Urinary bladder (tissue), 4 donors: ENCODE results near the gene TRMT2A. TPM values are rescaled to one million over a fixed set of nuclear protein-coding genes. Genes with fewer than 3 reads are reported as not detected.
"Not testable (repeated sequence)": the region's sequence is repeated elsewhere in the genome, so short reads cannot be mapped to it uniquely, and the experiment has no call there.

Experiments used
- DNase-seq: peaks from one replicate; pipeline ENCODE4 v3.0.0-alpha.2; 2015; ENCODE audit errors: extremely low spot score
- H3K27ac ChIP-seq: one replicate; pipeline ENCODE4 v1.5.1; 2013; ENCODE audit warnings: low read depth, mild to moderate bottlenecking, moderate library complexity
- H3K36me3 ChIP-seq: one replicate; pipeline ENCODE4 v1.6.1; 2013; ENCODE audit warnings: mild to moderate bottlenecking, moderate library complexity; ENCODE audit not compliant: insufficient read depth
- H3K4me1 ChIP-seq: one replicate; pipeline ENCODE4 v1.6.1; 2013; ENCODE audit warnings: mild to moderate bottlenecking, moderate library complexity; ENCODE audit not compliant: insufficient read depth
- H3K4me3 ChIP-seq: one replicate; pipeline ENCODE4 v1.5.1; 2013; ENCODE audit warnings: low read depth, low read length
- WGBS: extraction: QIAGEN DNeasy Blood & Tissue Kit; methylation state at CpG from one replicate; pipeline ENCODE4 v1.1.7; 2013; 5-methylcytosine and 5-hydroxymethylcytosine counted together
- polyA plus RNA-seq: library from polyadenylated mRNA; stranded (reverse); fragments of 200-250 nt; gene quantifications from one replicate; pipeline ENCODE4 v1.2.3, GENCODE V29; 2013
- total RNA-seq: library from RNA; depleted of rRNA; stranded (reverse); fragments of >200 nt; gene quantifications from one replicate; pipeline ENCODE4 v1.2.3, GENCODE V29; 2014
- donor health status: healthy with polysubstance abuse.
- donor health status: healthy.

The TRMT2A gene
- total RNA-seq, result 23.3 TPM
- polyA plus RNA-seq, result 37.9 TPM

GRCh38 chr22:20116951-20117632 is at the start of gene TRMT2A:
Gene TRMT2A, minus strand, starts transcription at chr22:20117226. Its CDS starts 320 bp downstream, at chr22:20116906.
- Histone ChIP-seq H3K4me1 (no peaks in the 10 kb centered on the region), H3K27ac (peak within 1 kb of the TSS; percentile 75)

GRCh38 chr22:20166703-20167102 is 49.7 kb upstream of the TRMT2A start:
- no peaks in the 10 kb centered on the region for H3K4me1 ChIP-seq
- no peak for DNase-seq
- 90% methylated on average over 9 of the region's 9 CpGs for WGBS
- H3K36me3 ChIP-seq, result no peaks in the 10 kb centered on the region
- H3K4me3 ChIP-seq, result no peak overlapping the region
- no peak overlapping the region for H3K27ac ChIP-seq

More at GRCh38 chr22:20116951-20117632, at the start of gene TRMT2A:
- Histone ChIP-seq H3K4me3 (peak within 1 kb of the TSS; percentile 91), H3K36me3 (peaks cover 2% of the 10 kb centered on the region)
- peak; percentile 92 for DNase-seq
- WGBS, result under 1% methylated on average over 88 of the region's 88 CpGs

GRCh38 chr22:20165913-20166312 is 48.9 kb upstream of the TRMT2A start:
- Histone ChIP-seq H3K27ac (no peak overlapping the region), H3K4me1 (no peaks in the 10 kb centered on the region), H3K36me3 (no peaks in the 10 kb centered on the region), H3K4me3 (no peak overlapping the region)
- no peak for DNase-seq
- 86% methylated on average over 7 of the region's 7 CpGs for WGBS

- H3K36me3 ChIP-seq, result no peaks in the 10 kb centered on the region
- WGBS, result 93% methylated on average over 12 of the region's 12 CpGs
- H3K27ac ChIP-seq, result no peak overlapping the region
- no peak overlapping the region for H3K4me3 ChIP-seq
- no peaks in the 10 kb centered on the region for H3K4me1 ChIP-seq
- no peak for DNase-seq
Measured at GRCh38 chr22:20165421-20165820, 48.4 kb upstream of the TRMT2A start.

- no peaks in the 10 kb centered on the region for H3K36me3 ChIP-seq
Measured at GRCh38 chr22:20164863-20165262, 47.8 kb upstream of the TRMT2A start.

GRCh38 chr22:20160041-20160440 is 43.0 kb upstream of the TRMT2A start:
- WGBS, result 81% methylated on average over 10 of the region's 10 CpGs
- Histone ChIP-seq H3K4me3 (no peak overlapping the region), H3K36me3 (no peaks in the 10 kb centered on the region), H3K27ac (no peak overlapping the region), H3K4me1 (no peaks in the 10 kb centered on the region)
- DNase-seq, result no peak

More at GRCh38 chr22:20164863-20165262, 47.8 kb upstream of the TRMT2A start:
- 65% methylated on average over 11 of the region's 11 CpGs for WGBS
- Histone ChIP-seq H3K27ac (no peak overlapping the region), H3K4me3 (no peak overlapping the region), H3K4me1 (no peaks in the 10 kb centered on the region)
- no peak for DNase-seq

GRCh38 chr22:20159531-20159930 is 42.5 kb upstream of the TRMT2A start:
- H3K36me3 ChIP-seq, H3K4me3 ChIP-seq, H3K27ac ChIP-seq, H3K4me1 ChIP-seq, DNase-seq: not testable (repeated sequence)
- 71% methylated on average over 10 of the region's 14 CpGs for WGBS

GRCh38 chr22:20159076-20159475 is 42.0 kb upstream of the TRMT2A start:
- no peaks in the 10 kb centered on the region for H3K4me1 ChIP-seq
- 41% methylated on average over 9 of the region's 9 CpGs for WGBS
- H3K27ac ChIP-seq, result no peak overlapping the region
- H3K36me3 ChIP-seq, result no peaks in the 10 kb centered on the region
- no peak for DNase-seq
- H3K4me3 ChIP-seq, result no peak overlapping the region

GRCh38 chr22:20158391-20159036 is 41.5 kb upstream of the TRMT2A start:
- no peaks in the 10 kb centered on the region for H3K4me1 ChIP-seq
- no peak overlapping the region for H3K4me3 ChIP-seq
- 78% methylated on average over 15 of the region's 15 CpGs for WGBS
- H3K27ac ChIP-seq, result no peak overlapping the region
- DNase-seq, result no peak
- no peaks in the 10 kb centered on the region for H3K36me3 ChIP-seq

GRCh38 chr22:20157430-20158183 is 40.6 kb upstream of the TRMT2A start:
- no peak overlapping the region for H3K27ac ChIP-seq
- no peaks in the 10 kb centered on the region for H3K4me1 ChIP-seq
- H3K4me3 ChIP-seq, result no peak overlapping the region
- no peak for DNase-seq
- 59% methylated on average over 15 of the region's 15 CpGs for WGBS
- no peaks in the 10 kb centered on the region for H3K36me3 ChIP-seq

GRCh38 chr22:20156611-20157429 is 39.8 kb upstream of the TRMT2A start:
- H3K36me3 ChIP-seq, result no peaks in the 10 kb centered on the region
- WGBS, result 43% methylated on average over 17 of the region's 17 CpGs

GRCh38 chr22:20156042-20156389 is 39.0 kb upstream of the TRMT2A start:
- no peaks in the 10 kb centered on the region for H3K4me1 ChIP-seq
- 65% methylated on average over 7 of the region's 7 CpGs for WGBS
- no peaks in the 10 kb centered on the region for H3K36me3 ChIP-seq
- H3K4me3 ChIP-seq, result no peak overlapping the region
- H3K27ac ChIP-seq, result no peak overlapping the region
- no peak for DNase-seq

More at GRCh38 chr22:20156611-20157429, 39.8 kb upstream of the TRMT2A start:
- H3K4me1 ChIP-seq, result no peaks in the 10 kb centered on the region
- peak; percentile 35 for DNase-seq
- H3K27ac ChIP-seq, result no peak overlapping the region
- H3K4me3 ChIP-seq, result no peak overlapping the region

- Histone ChIP-seq H3K27ac (no peak overlapping the region), H3K4me3 (no peak overlapping the region), H3K36me3 (no peaks in the 10 kb centered on the region), H3K4me1 (no peaks in the 10 kb centered on the region)
- DNase-seq, result no peak
- WGBS, result 44% methylated on average over 30 of the region's 30 CpGs
Measured at GRCh38 chr22:20155330-20156041, 38.5 kb upstream of the TRMT2A start.
